ENCODE measurements around the gene EBF3.

Gene EBF3

DNA sequence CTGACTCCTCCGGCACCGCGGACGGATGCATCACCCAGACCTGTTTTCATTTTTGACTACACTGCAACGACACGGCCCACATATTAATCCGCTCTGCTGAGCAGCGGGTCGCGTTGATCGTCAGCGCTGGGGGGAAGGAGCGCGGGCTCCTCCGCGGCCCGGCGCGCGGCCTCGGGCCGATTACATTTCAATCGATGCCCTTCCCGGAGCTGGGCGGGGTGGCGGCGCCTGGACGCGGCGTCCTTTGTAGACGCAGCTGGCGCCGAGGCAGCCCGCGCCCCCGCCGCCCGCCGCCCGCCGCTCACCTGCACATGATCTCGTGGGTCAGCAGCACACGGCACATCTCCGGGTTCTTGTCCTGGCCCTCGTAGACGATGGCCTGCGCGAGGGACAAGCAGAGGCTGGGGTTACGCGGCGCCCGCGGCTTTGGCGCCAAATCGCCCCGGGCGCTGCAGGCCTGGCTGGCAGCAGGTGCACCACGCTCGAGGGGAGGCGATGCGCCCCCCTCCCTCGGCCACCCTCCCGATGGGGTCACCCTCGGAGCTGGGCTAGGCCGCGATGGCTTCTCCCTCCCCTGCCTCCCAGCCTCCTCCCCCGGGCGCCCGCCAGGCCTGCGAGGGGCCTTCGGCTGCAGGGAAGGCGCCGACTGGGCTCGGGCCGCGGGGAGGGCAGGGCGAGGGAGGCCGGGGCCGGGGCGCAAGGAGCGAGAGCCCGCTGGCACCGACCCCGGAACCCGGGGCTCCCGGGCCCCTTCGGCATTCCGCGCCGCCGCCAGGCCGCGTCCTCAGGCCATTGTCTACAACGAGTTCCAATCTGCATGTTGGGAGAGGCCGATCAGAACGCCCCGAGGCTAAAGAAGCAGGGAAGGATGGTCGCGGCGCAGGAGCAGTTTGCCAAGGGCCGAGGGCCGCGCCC lies 5.2 kb downstream of the EBF3 start:
- no peak for DNase-seq

DNA sequence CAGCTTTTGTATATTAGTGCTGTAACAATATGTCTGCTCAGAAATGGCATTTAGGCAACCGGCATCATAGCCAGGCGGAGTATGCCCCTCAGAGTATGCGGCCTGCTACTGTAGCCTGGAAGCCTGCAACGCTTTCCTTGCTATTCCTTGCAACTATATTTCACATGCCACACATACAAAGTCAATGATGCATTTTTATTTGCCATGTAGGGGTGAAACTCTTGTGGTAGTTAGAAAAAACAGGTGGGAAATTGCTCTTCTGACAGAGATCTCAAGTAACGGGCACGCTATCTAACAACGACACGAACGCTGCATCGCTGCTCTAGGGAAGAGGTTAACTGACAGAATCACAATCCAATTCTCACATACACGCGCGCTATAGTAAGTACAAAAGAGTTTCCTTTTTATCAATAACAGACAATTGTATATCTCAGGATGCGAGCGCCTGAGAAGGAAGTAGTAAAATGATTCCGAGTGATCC lies 5.9 kb downstream of the EBF3 start:
- DNase-seq: no peak

DNA sequence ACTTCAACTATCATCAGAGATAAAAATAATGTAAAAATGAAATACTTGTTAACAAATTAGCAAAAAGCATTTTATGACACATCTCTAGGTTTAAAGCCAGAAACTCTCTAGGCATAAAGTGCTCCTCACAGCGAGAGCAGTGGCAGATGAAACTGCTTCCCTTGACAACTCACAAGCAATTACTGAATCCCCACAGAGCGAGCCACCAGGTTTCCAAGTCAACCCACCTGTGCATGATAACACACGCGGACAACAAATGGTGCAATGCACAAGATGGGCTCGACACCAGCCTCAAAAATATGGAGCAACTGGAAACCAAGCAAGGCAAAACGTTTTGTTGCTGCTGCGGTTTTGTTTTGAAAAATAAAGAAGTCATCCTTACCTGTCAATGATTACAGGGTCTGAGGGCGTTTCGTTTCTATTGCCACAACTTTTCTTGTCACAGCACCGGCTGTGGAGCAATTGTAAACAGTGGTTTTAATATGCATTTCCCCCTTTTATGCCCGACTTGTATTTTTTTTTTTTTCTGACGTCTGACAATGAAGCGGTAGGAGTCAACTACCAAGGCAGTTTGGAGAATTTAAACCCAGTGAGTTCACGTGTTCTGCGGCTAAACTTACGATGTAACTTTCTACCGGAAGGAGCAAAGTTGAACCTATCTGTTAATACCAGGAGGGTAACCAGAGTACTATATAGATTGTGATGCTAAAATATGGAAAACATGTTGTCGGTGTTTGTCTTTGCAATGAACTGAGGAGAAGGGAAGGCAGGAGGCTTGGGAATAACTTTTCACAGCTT lies 7.0 kb downstream of the EBF3 start:
- peak; percentile 63 for DNase-seq

DNA sequence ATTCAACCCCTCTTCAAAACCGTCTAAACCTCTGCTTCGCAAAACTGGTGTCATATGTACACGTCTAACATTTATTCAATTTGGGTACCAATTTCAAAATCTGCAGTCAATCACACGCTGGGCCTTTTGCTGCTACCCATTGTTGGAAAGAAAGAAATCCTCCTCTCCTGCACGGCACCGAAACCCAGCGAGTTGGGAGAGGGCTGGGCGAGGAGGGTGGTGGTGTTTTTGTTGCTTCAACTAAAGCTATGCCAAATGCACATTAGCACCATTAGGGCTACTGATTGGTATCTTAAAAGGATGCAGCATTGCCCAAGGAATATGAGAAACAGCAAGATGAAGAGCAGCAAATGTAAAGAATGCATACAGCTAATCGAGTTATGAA lies 7.8 kb downstream of the EBF3 start:
- no peak for DNase-seq

GRCh38 chr10:129955601-129956285 lies 8.3 kb downstream of the EBF3 start:
- no peak for DNase-seq

- no peak for DNase-seq
Measured at GRCh38 chr10:129954492-129955315, 9.4 kb downstream of the EBF3 start.

DNA sequence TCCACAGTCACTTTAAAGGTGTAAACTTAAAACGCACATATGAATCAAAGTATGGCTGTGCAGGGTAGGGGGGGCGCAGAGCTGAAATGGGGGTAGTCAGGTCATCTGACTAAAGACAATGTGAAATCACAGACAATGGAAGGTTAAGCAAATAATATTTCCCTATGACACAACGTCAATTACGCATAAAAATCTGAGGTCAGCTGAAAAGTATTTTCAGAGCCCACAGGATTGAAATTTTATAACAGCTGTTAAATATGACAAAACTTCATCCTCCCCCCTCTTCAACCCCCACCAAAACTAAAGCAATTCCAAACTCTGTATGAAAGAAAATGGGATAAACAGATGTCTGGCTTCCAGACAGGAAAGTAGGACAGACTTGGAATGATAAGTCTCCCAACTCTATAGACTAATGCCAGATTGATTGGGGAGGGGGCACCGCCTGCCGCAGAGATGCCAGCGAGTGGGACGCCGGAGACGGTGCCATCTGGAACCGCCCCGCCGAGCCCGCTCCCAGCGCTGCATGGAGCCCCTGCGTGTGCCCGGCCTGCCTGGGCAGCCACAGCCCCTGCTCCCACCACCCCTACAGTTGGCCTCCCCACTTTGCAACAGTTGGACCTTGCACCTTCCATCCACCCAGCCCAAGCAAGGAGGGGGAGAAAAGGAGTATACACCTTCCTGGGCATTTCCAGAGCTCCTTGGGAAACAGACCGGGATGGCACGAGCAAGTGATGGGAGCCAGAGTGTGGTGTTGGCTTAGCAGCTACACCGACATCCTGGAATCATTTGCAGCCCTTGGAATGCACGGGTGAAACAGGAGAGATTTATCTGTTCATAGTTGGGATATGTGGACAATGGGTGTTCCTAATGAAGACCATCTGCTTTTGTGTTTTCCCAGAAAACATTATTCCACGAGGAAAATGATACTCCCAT lies 10.7 kb downstream of the EBF3 start:
- no peak for DNase-seq

- DNase-seq: no peak
Measured at GRCh38 chr10:129952378-129953118, 11.5 kb downstream of the EBF3 start.

DNA sequence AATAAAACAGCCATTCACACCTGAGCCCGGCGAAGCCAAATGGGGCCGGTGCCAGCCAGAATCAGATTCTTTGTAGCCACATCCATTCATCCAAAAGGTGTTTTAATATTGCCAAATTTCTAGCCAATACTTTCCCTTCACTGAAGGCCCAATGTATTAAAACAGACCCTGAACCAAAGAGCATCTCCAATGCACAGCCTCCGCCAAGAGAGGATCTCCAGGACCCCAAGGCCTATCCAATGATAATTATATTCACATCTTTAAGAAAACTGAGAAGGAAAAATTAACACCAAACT lies 12.2 kb downstream of the EBF3 start:
- DNase-seq: no peak

- DNase-seq: no peak
Measured at GRCh38 chr10:129951101-129951969, 12.7 kb downstream of the EBF3 start.

GRCh38 chr10:129950676-129951075 lies 13.4 kb downstream of the EBF3 start:
- no peak for DNase-seq

GRCh38 chr10:129949891-129950291 lies 14.2 kb downstream of the EBF3 start:
- DNase-seq: peak; percentile 48

- DNase-seq: no peak
Measured at GRCh38 chr10:129949411-129949810, 14.7 kb downstream of the EBF3 start.

GRCh38 chr10:129946859-129947258 lies 17.2 kb downstream of the EBF3 start:
- no peak for DNase-seq

GRCh38 chr10:129945941-129946760 lies 17.9 kb downstream of the EBF3 start:
- no peak for DNase-seq

- DNase-seq: no peak
Measured at GRCh38 chr10:129945526-129945925, 18.5 kb downstream of the EBF3 start.

DNA sequence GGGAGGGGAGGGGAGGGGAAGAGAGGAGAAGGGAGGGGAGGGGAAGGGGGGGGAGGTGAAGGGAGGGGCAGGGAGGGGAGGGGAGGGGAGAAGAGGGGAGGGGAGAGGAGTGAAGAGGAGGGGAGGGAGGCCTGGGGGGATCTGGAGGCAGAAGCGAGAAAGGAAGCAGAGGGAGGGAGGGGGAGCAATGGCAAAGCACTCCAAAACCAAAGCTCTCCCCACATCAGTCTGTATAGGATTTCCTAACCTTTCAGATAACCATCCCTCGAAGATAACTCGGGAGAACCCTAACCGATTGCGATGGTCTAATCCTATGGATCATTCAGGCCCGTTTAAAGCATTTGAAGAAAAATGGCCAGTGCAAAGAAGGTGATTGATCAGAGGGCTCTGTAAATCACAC lies 19.0 kb downstream of the EBF3 start:
- no peak for DNase-seq

DNA sequence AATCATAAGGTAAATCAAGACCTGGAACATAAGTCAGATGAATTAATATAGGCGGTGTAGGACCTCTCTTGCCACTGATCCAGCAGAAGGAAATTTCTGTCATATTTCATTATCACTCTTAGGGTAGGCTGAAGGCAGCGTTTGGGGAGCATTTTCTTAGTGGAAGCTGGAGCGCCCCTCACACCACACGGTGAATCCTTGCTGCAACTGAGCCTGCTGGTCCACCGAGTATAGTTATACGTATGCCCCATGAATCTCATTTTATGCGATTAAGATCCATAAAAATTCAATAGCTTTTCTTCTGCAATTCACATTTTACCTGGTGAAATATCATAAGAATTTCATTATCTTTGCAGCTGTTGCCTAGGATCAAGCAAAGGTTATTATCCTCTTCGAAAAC lies 19.6 kb downstream of the EBF3 start:
- no peak for DNase-seq
